Fibroblast of villous mesenchyme (primary cell): ENCODE results near the gene HABP4. TPM values are rescaled to one million over a fixed set of nuclear protein-coding genes. Genes with fewer than 3 reads are reported as not detected.

Experiments used
- DNase-seq: peaks from one replicate; pipeline ENCODE4 v3.0.0-alpha.2; 2010; ENCODE audit warnings: low read depth
- H3K4me3 ChIP-seq: 2 replicates; pipeline ENCODE4 v1.5.1; 2011; ENCODE audit warnings: low read depth, mild to moderate bottlenecking, low read length
- total RNA-seq: library from RNA; depleted of rRNA; stranded (reverse); fragments of >200 nt; gene quantifications from 2 replicates; pipeline ENCODE4 v1.2.3, GENCODE V29; 2012
- TF ChIP-seq, protein P1 (sequence below): IDR thresholded peaks from 2 replicates; pipeline ENCODE4 v1.5.1; 2012; ENCODE audit warnings: low read depth, mild to moderate bottlenecking, low read length; ENCODE audit not compliant: insufficient read depth

The HABP4 gene
- total RNA-seq, 1 donor: 9.9 TPM

DNA sequence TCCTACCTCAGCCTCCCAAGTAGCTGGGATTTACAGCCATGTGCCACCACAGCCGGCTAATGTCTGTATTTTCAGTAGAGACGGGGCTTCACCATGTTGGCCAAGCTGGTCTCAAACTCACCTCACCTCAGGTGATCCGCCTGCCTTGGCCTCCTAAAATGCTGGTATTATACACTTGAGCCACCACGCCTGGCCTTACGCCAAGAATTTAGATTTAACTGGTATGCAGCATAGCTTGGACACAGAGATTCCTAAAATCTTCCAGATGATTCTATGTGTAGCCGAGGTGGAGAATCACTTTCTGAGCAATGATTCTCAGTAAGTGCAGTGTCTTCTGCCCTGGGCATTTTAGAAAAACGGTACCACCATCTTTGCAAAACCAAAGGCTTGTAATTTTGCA lies 74.1 kb downstream of the HABP4 start:
- DNase-seq: no peak
- no peak overlapping the region for H3K4me3 ChIP-seq
- TF ChIP-seq, protein P1, sequence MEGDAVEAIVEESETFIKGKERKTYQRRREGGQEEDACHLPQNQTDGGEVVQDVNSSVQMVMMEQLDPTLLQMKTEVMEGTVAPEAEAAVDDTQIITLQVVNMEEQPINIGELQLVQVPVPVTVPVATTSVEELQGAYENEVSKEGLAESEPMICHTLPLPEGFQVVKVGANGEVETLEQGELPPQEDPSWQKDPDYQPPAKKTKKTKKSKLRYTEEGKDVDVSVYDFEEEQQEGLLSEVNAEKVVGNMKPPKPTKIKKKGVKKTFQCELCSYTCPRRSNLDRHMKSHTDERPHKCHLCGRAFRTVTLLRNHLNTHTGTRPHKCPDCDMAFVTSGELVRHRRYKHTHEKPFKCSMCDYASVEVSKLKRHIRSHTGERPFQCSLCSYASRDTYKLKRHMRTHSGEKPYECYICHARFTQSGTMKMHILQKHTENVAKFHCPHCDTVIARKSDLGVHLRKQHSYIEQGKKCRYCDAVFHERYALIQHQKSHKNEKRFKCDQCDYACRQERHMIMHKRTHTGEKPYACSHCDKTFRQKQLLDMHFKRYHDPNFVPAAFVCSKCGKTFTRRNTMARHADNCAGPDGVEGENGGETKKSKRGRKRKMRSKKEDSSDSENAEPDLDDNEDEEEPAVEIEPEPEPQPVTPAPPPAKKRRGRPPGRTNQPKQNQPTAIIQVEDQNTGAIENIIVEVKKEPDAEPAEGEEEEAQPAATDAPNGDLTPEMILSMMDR: no peak

DNA sequence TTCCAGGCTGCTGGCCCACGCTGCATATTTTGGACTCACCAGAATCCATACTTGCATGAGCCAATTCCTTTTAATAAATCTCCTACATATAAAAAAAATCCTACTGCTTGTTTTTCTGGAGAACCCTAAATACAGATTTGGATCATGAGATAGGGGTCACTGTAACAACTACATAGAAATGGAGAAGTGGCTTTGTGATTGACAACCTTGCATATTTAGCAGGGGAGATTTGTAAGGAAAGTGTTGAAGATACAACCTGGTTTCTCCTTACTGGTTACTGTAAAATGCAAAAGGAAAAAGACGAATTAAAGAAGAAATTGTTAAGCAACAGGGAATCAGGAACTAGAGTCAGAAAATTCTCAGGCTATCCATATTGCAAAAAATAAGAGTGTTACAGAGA lies 74.8 kb downstream of the HABP4 start:
- H3K4me3 ChIP-seq: no peak overlapping the region
- TF ChIP-seq, protein P1: no peak
- no peak for DNase-seq

DNA sequence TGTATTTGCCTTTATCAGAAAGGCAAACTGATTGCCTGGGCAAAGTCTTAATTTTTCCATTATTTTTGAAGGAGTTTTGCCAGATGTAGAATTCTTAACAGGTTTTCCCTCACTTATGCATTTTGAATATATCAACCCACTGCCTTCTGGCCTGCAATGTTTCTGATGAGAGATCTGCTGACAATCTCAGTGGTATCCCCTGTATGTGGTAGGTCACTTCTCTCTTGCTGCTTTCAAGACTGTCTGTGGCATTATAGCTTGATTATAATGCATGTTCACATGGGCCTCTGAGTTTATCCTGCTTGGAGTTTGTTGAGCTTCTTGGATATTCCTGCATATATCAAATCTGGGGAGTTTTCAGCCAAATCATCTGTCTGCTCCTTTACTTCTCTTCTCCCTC lies 82.2 kb downstream of the HABP4 start:
- H3K4me3 ChIP-seq: no peak overlapping the region
- no peak for DNase-seq
- TF ChIP-seq, protein P1: no peak

DNA sequence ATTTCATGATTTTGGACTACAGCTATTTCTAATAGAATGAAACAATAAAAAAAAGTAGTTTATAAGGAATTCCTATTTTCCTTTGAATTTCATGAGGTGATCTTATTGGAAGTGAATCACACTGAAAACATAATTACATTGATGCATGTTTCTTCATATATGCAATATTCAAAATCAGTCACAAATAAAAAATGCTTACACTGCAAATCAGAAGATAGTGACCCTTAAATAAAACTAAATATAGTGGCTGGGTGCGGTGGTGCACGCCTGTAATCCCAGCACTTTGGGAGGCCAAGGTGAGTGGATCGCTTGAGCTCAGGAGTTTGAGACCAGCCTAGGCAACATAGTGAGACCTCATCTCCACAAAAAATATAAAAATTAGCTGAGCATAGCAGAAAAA lies 90.1 kb downstream of the HABP4 start:
- no peak overlapping the region for H3K4me3 ChIP-seq
- TF ChIP-seq, protein P1: no peak
- DNase-seq: no peak

Other genes with a start within 250 kb of the HABP4 start
- not detected in 2 replicates for gene HSD17B3, start 148.0 kb upstream of the HABP4 start, total RNA-seq
- gene SLC35D2, start 66.5 kb upstream of the HABP4 start, total RNA-seq: 14.8 and 19.0 TPM in 2 replicates
- gene ZNF367, start 31.8 kb upstream of the HABP4 start, total RNA-seq: 4.8 and 5.6 TPM in 2 replicates
- 13.2 and 26.8 TPM in 2 replicates for gene CDC14B, start 169.7 kb downstream of the HABP4 start, total RNA-seq
- 15.5 and 21.6 TPM in 2 replicates for gene PRXL2C, start 205.1 kb downstream of the HABP4 start, total RNA-seq